ENCODE measurements around the gene GBA3. TPM values are rescaled to one million over a fixed set of nuclear protein-coding genes. Genes with fewer than 3 reads are reported as not detected.

The GBA3 gene
- total RNA-seq: under 1 TPM; 0.33 to 0.89 (median 0.77) TPM

- Histone ChIP-seq H3K27me3 (no peaks in the 10 kb centered on the region), H3K9me3 (no peaks in the 10 kb centered on the region), H3K27ac (no peak within 1 kb of the TSS), H3K36me3 (no peaks in the 10 kb centered on the region), H3K4me1 (peaks cover 0 to 5% of the 10 kb centered on the region in 2 donors), H3K4me3 (replicated peaks in 1 of 3) (no peak within 1 kb of the TSS)
- TF ChIP-seq POLR2A (IDR thresholded peaks at IDR 0.05) (no peak), CTCF (IDR thresholded peaks at IDR 0.05) (no peak)
- WGBS, 2 donors: 85 to 100% methylated on average over 1 of the region's 1 CpG
- intact Hi-C loops (cut with DNase I): no loop called here
- DNase-seq: peak in 1 of 2 donors; percentile 9
Measured at GRCh38 chr4:22692736-22693135, at the start of gene GBA3. GBA3 (plus strand) TSS chr4:22692937.

DNA sequence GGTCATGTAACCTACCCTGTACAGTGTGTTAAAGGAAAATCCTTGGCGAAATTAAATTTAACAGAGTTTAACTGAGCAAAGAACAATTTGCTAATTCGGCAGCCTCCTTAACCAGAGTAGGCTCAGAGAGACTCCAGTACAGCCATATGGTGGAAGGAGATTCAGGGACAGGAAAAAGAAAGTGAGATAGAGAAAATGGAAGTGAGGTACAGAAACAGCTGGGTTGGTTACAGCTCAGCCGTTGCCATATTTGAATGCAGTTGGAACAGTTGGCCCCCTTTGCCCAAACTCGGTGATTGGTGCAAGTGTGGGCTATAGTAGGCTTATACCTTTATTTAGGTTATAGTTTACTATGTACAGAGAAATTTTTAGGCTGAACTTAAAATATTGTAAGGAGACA is 48.8 kb upstream of the GBA3 start:
- H3K4me1 ChIP-seq: no peaks in the 10 kb centered on the region
- H3K4me3 ChIP-seq (replicated peaks in 1 of 3): no peak overlapping the region
- H3K27me3 ChIP-seq: no peaks in the 10 kb centered on the region
- intact Hi-C loops (cut with DNase I): no loop called here
- no peak overlapping the region for H3K27ac ChIP-seq
- 94 to 97% methylated on average over 4 of the region's 4 CpGs for WGBS, 2 donors
- H3K36me3 ChIP-seq: no peaks in the 10 kb centered on the region
- DNase-seq: no peak
- no peak for TF ChIP-seq CTCF (IDR thresholded peaks at IDR 0.05)
- no peak for TF ChIP-seq POLR2A (IDR thresholded peaks at IDR 0.05)
- H3K9me3 ChIP-seq: no peaks in the 10 kb centered on the region

GRCh38 chr4:22645481-22646182 is 47.1 kb upstream of the GBA3 start:
- Histone ChIP-seq H3K27ac (no peak overlapping the region), H3K27me3 (no peaks in the 10 kb centered on the region), H3K9me3 (no peaks in the 10 kb centered on the region), H3K4me3 (replicated peaks in 1 of 3) (no peak overlapping the region), H3K36me3 (no peaks in the 10 kb centered on the region), H3K4me1 (no peaks in the 10 kb centered on the region)
- TF ChIP-seq POLR2A (IDR thresholded peaks at IDR 0.05) (no peak), CTCF (IDR thresholded peaks at IDR 0.05) (no peak)
- DNase-seq: no peak
- intact Hi-C loops (cut with DNase I): no loop called here
- 82 to 86% methylated on average over 1 of the region's 1 CpG for WGBS, 2 donors

DNA sequence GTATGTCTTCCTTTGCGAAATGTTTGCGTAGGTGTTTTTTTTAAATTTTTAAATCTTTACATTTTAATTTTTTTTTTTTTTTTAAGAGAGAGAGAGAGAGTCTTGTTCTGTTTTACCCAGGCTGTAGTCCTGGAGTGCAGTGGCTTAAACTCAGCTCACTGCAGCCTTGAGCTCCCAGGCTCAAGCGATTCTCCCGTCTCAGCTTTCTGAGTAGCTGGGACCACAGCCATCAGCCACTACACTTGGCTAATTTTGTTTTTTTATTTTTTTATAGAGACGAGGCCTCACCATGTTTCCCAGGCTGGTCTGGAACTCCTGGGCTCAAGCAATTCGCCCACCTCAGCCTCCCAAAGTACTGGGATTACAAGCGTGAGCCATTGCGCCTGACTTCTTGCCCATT is 43.7 kb upstream of the GBA3 start:
- Histone ChIP-seq H3K27ac (no peak overlapping the region), H3K36me3 (no peaks in the 10 kb centered on the region), H3K9me3 (no peaks in the 10 kb centered on the region), H3K4me3 (replicated peaks in 1 of 3) (no peak overlapping the region), H3K4me1 (no peaks in the 10 kb centered on the region), H3K27me3 (no peaks in the 10 kb centered on the region)
- WGBS, 2 donors: 64 to 67% methylated on average over 8 of the region's 8 CpGs
- intact Hi-C loops (cut with DNase I): no loop called here
- TF ChIP-seq POLR2A (IDR thresholded peaks at IDR 0.05) (no peak), CTCF (IDR thresholded peaks at IDR 0.05) (no peak)
- peak; percentile 42 to 61 for DNase-seq

- TF ChIP-seq POLR2A (IDR thresholded peaks at IDR 0.05): no peak
- Histone ChIP-seq H3K36me3 (no peaks in the 10 kb centered on the region), H3K9me3 (no peaks in the 10 kb centered on the region), H3K27me3 (no peaks in the 10 kb centered on the region), H3K27ac (no peak overlapping the region), H3K4me1 (no peaks in the 10 kb centered on the region), H3K4me3 (replicated peaks in 1 of 3) (no peak overlapping the region)
- intact Hi-C loops (cut with DNase I): no loop called here
- DNase-seq: no peak
Measured at GRCh38 chr4:22650771-22651170, 42.0 kb upstream of the GBA3 start.

All from thyroid gland (tissue), 4 donors.